ENCODE results near the gene ACOT7.

The ACOT7 gene

GRCh38 chr1:6281511-6282402 is 111.8 kb downstream of the ACOT7 start:
- no peaks in the 10 kb centered on the region for H3K9me3 ChIP-seq (ENCODE audit: insufficient read depth, low read depth, low read length)
- TF ChIP-seq EZH2phosphoT487 (IDR thresholded peaks at IDR 0.05; ENCODE audit: borderline replicate concordance), result no peak
- TF ChIP-seq CTCF (conservative IDR thresholded peaks at IDR 0.05; ENCODE audit: low read length), result no peak

GRCh38 chr1:6280761-6281451 is 112.7 kb downstream of the ACOT7 start:
- Histone ChIP-seq H3K79me2 (ENCODE audit: insufficient read depth, low read length) (no peaks in the 10 kb centered on the region), H4K20me1 (ENCODE audit: insufficient read depth, low read length, poor library complexity, severe bottlenecking) (no peaks in the 10 kb centered on the region), H3K4me2 (ENCODE audit: low read depth, low read length, poor library complexity, severe bottlenecking) (no peak overlapping the region), H3K9me3 (ENCODE audit: insufficient read depth, low read depth, low read length) (no peaks in the 10 kb centered on the region), H3K36me3 (ENCODE audit: insufficient read depth, low read length) (no peaks in the 10 kb centered on the region; the same call in 1 of the 2 replicates), H3K9ac (ENCODE audit: low read depth, low read length, poor library complexity, severe bottlenecking) (no peak overlapping the region), H2AFZ (ENCODE audit: low read length) (no peak overlapping the region), H3F3A (ENCODE audit: low read depth) (no peaks in the 10 kb centered on the region), H3K27me3 (ENCODE audit: insufficient read depth, low read length, poor library complexity, severe bottlenecking) (no peaks in the 10 kb centered on the region), H3K4me1 (ENCODE audit: insufficient read depth, low read length, poor library complexity, severe bottlenecking) (no peaks in the 10 kb centered on the region), H3K9me2 (replicated peaks; ENCODE audit: low read depth, low read length) (no peaks in the 10 kb centered on the region), H3K4me3 (ENCODE audit: low read length, poor library complexity, severe bottlenecking) (no peak overlapping the region)
- peak; percentile 27; the same call in 1 of the 2 replicates for TF ChIP-seq CTCF (conservative IDR thresholded peaks at IDR 0.05; ENCODE audit: low read length)
- TF ChIP-seq EZH2phosphoT487 (IDR thresholded peaks at IDR 0.05; ENCODE audit: borderline replicate concordance), result no peak

More at GRCh38 chr1:6281511-6282402, 111.8 kb downstream of the ACOT7 start:
- Histone ChIP-seq H2AFZ (ENCODE audit: low read length) (no peak overlapping the region), H3K4me1 (ENCODE audit: insufficient read depth, low read length, poor library complexity, severe bottlenecking) (no peaks in the 10 kb centered on the region), H3K27me3 (ENCODE audit: insufficient read depth, low read length, poor library complexity, severe bottlenecking) (no peaks in the 10 kb centered on the region), H3F3A (ENCODE audit: low read depth) (no peaks in the 10 kb centered on the region), H3K79me2 (ENCODE audit: insufficient read depth, low read length) (no peaks in the 10 kb centered on the region), H3K36me3 (ENCODE audit: insufficient read depth, low read length) (no peaks in the 10 kb centered on the region; the same call in 1 of the 2 replicates), H3K9ac (ENCODE audit: low read depth, low read length, poor library complexity, severe bottlenecking) (no peak overlapping the region), H3K4me3 (ENCODE audit: low read length, poor library complexity, severe bottlenecking) (no peak overlapping the region), H3K9me2 (replicated peaks; ENCODE audit: low read depth, low read length) (no peaks in the 10 kb centered on the region), H3K4me2 (ENCODE audit: low read depth, low read length, poor library complexity, severe bottlenecking) (no peak overlapping the region), H4K20me1 (ENCODE audit: insufficient read depth, low read length, poor library complexity, severe bottlenecking) (no peaks in the 10 kb centered on the region)

GRCh38 chr1:6279613-6280383 is 113.8 kb downstream of the ACOT7 start:
- H3F3A ChIP-seq (ENCODE audit: low read depth), result no peaks in the 10 kb centered on the region
- no peaks in the 10 kb centered on the region for H3K4me1 ChIP-seq (ENCODE audit: insufficient read depth, low read length, poor library complexity, severe bottlenecking)
- TF ChIP-seq CTCF (conservative IDR thresholded peaks at IDR 0.05; ENCODE audit: low read length) (no peak), EZH2phosphoT487 (IDR thresholded peaks at IDR 0.05; ENCODE audit: borderline replicate concordance) (no peak)
- H2AFZ ChIP-seq (ENCODE audit: low read length), result no peak overlapping the region
- no peak overlapping the region for H3K4me2 ChIP-seq (ENCODE audit: low read depth, low read length, poor library complexity, severe bottlenecking)
- H3K9me3 ChIP-seq (ENCODE audit: insufficient read depth, low read depth, low read length), result no peaks in the 10 kb centered on the region
- H3K9ac ChIP-seq (ENCODE audit: low read depth, low read length, poor library complexity, severe bottlenecking), result no peak overlapping the region
- H3K4me3 ChIP-seq (ENCODE audit: low read length, poor library complexity, severe bottlenecking), result no peak overlapping the region
- H3K9me2 ChIP-seq (replicated peaks; ENCODE audit: low read depth, low read length), result no peaks in the 10 kb centered on the region
- H3K36me3 ChIP-seq (ENCODE audit: insufficient read depth, low read length), result no peaks in the 10 kb centered on the region; the same call in 1 of the 2 replicates
- H3K79me2 ChIP-seq (ENCODE audit: insufficient read depth, low read length), result no peaks in the 10 kb centered on the region
- no peaks in the 10 kb centered on the region for H3K27me3 ChIP-seq (ENCODE audit: insufficient read depth, low read length, poor library complexity, severe bottlenecking)
- H4K20me1 ChIP-seq (ENCODE audit: insufficient read depth, low read length, poor library complexity, severe bottlenecking), result no peaks in the 10 kb centered on the region

Data from Loucy (cell line).